MM.1S (cell line): Measurements from ENCODE around the gene ASTE1.

Source experiments
- DNase-seq: peaks from one replicate; pipeline ENCODE4 v3.0.0-alpha.2; 2015
- H2AFZ ChIP-seq: fragments of 300-600 bp; sonication (generic); 2 replicates; pipeline ENCODE4 v1.6.0; 2016; ENCODE audit warnings: antibody characterized with exemption, low read length
- H3F3A ChIP-seq: fragments of 300-600 bp; sonication (generic); 2 replicates; pipeline ENCODE4 v1.6.1; 2016; ENCODE audit warnings: mild to moderate bottlenecking, antibody characterized with exemption, low read length, moderate library complexity, mixed read lengths; ENCODE audit not compliant: insufficient read depth
- H3K27ac ChIP-seq: fragments of 300-600 bp; sonication (generic); 2 replicates; pipeline ENCODE4 v1.5.1; 2016; ENCODE audit warnings: mild to moderate bottlenecking, low read length
- H3K27me3 ChIP-seq: fragments of 300-600 bp; sonication (generic); replicated peaks from 2 replicates; pipeline ENCODE4 v1.6.0; 2016; ENCODE audit warnings: low read length; ENCODE audit not compliant: insufficient read depth
- H3K36me3 ChIP-seq: fragments of 300-600 bp; sonication (generic); replicated peaks from 2 replicates; pipeline ENCODE4 v1.6.1; 2016; ENCODE audit warnings: mild to moderate bottlenecking, low read length, mixed read lengths; ENCODE audit not compliant: insufficient read depth
- H3K4me1 ChIP-seq: fragments of 300-600 bp; sonication (generic); 2 replicates; pipeline ENCODE4 v1.6.1; 2016; ENCODE audit warnings: low read length, mixed read lengths
- H3K4me2 ChIP-seq: fragments of 300-600 bp; sonication (generic); 2 replicates; pipeline ENCODE4 v1.6.0; 2016; ENCODE audit warnings: low read depth, low read length
- H3K4me3 ChIP-seq: fragments of 300-600 bp; sonication (generic); 2 replicates; pipeline ENCODE4 v1.5.1; 2016; ENCODE audit warnings: low read length, mixed read lengths
- H3K79me2 ChIP-seq: fragments of 300-600 bp; sonication (generic); 2 replicates; pipeline ENCODE4 v1.6.1; 2016; ENCODE audit warnings: mixed run types, low read length, mixed read lengths
- H3K9ac ChIP-seq: fragments of 300-600 bp; sonication (generic); 2 replicates; pipeline ENCODE4 v1.6.1; 2016; ENCODE audit warnings: low read length, mixed read lengths
- H3K9me2 ChIP-seq: fragments of 300-600 bp; sonication (generic); replicated peaks from 2 replicates; pipeline ENCODE4 v1.6.1; 2016; ENCODE audit warnings: mild to moderate bottlenecking, low read length, mixed read lengths; ENCODE audit not compliant: insufficient read depth
- H3K9me3 ChIP-seq: fragments of 300-600 bp; sonication (generic); replicated peaks from 2 replicates; pipeline ENCODE4 v1.6.1; 2016; ENCODE audit warnings: mild to moderate bottlenecking, low read length, mixed read lengths; ENCODE audit not compliant: insufficient read depth
- H4K20me1 ChIP-seq: fragments of 300-600 bp; sonication (generic); 2 replicates; pipeline ENCODE4 v1.6.1; 2016; ENCODE audit warnings: mild to moderate bottlenecking, low read length, moderate library complexity, mixed read lengths; ENCODE audit not compliant: insufficient read depth
- CTCF ChIP-seq: fragments of 300-600 bp; sonication (generic); IDR thresholded peaks from 2 replicates; pipeline ENCODE4 v1.5.1; 2016; ENCODE audit warnings: antibody characterized with exemption, low read length, mixed read lengths
- EZH2 ChIP-seq: fragments of 300-600 bp; sonication (generic); optimal IDR thresholded peaks from 2 replicates; pipeline ENCODE3; 2017; ENCODE audit warnings: low read depth, mild to moderate bottlenecking, antibody characterized with exemption, low read length, mixed read lengths
- EZH2phosphoT487 ChIP-seq: fragments of 300-600 bp; sonication (generic); IDR thresholded peaks from 2 replicates; pipeline ENCODE4 v1.6.1; 2018; ENCODE audit warnings: antibody characterized with exemption, low read length

Gene ASTE1

GRCh38 chr3:131026321-131027151 lies at the start of gene ASTE1, which contains the start of gene NEK11:
TSS of gene ASTE1 (minus strand) at chr3:131026825. CDS start at chr3:131025306, 1,519 bp downstream.
TSS of gene NEK11 (plus strand) at chr3:131026877. CDS start at chr3:131029709, 2,832 bp downstream.
- Histone ChIP-seq H3K9me3 (no peaks in the 10 kb centered on the region), H3K27me3 (no peaks in the 10 kb centered on the region), H3K36me3 (no peaks in the 10 kb centered on the region), H3F3A (no peaks in the 10 kb centered on the region), H3K79me2 (no peaks in the 10 kb centered on the region), H3K4me2 (peak within 1 kb of the TSS; percentile 82), H3K27ac (peak within 1 kb of the TSS; percentile 63; the same call in 1 of the 2 replicates), H3K9ac (peak within 1 kb of the TSS; percentile 89), H3K4me3 (peak within 1 kb of the TSS; percentile 86), H3K4me1 (peaks cover 15% of the 10 kb centered on the region), H4K20me1 (no peaks in the 10 kb centered on the region), H3K9me2 (no peaks in the 10 kb centered on the region), H2AFZ (peak within 1 kb of the TSS; percentile 95)
- DNase-seq: peak; percentile 88
- TF ChIP-seq EZH2phosphoT487 (no peak), CTCF (no peak), EZH2 (no peak)

GRCh38 chr3:131075632-131076328 lies 49.2 kb upstream of the ASTE1 start:
- Histone ChIP-seq H3K79me2 (no peaks in the 10 kb centered on the region), H3K36me3 (no peaks in the 10 kb centered on the region), H3K27ac (peak overlapping the region; percentile 89), H3K9me3 (no peaks in the 10 kb centered on the region), H3K4me2 (peak overlapping the region; percentile 77), H3K4me1 (peaks cover 32% of the 10 kb centered on the region), H4K20me1 (no peaks in the 10 kb centered on the region), H3K4me3 (peak overlapping the region; percentile 38), H3K9ac (peak overlapping the region; percentile 66), H3K9me2 (no peaks in the 10 kb centered on the region), H3F3A (peaks cover 16% of the 10 kb centered on the region), H3K27me3 (0 out of 2 replicates have a peak, but pooled peaks cover 4% of the 10 kb centered on the region), H2AFZ (peak overlapping the region; percentile 60; the same call in 1 of the 2 replicates)
- DNase-seq: peak; percentile 93
- TF ChIP-seq CTCF (no peak), EZH2phosphoT487 (no peak), EZH2 (no peak)

- Histone ChIP-seq H2AFZ (no peak overlapping the region), H3K9me3 (no peaks in the 10 kb centered on the region), H3K27me3 (0 out of 2 replicates have a peak, but pooled peaks cover 4% of the 10 kb centered on the region), H3K4me1 (peaks cover 42% of the 10 kb centered on the region), H3F3A (peaks cover 19% of the 10 kb centered on the region), H3K4me3 (no peak overlapping the region), H3K9ac (no peak overlapping the region), H3K9me2 (no peaks in the 10 kb centered on the region), H3K36me3 (no peaks in the 10 kb centered on the region), H3K79me2 (no peaks in the 10 kb centered on the region), H3K4me2 (no peak overlapping the region), H4K20me1 (no peaks in the 10 kb centered on the region), H3K27ac (no peak overlapping the region)
- no peak for DNase-seq
- TF ChIP-seq CTCF (no peak), EZH2phosphoT487 (no peak), EZH2 (no peak)
These were observed 46.2 kb upstream of the ASTE1 start for GRCh38 chr3:131072845-131073244.
